ENCODE data around the gene TTC28. TPM values are rescaled to one million over a fixed set of nuclear protein-coding genes. Genes with fewer than 3 reads are reported as not detected.
"Not testable (repeated sequence)": the region's sequence is repeated elsewhere in the genome, so short reads cannot be mapped to it uniquely, and the experiment has no call there.

The TTC28 gene
- total RNA-seq, 1 experiment from 2014 or later = 0.12 TPM

- Histone ChIP-seq H3K79me2 (ENCODE audit: insufficient read depth, low read length) (no peaks in the 10 kb centered on the region), H3K4me3 (replicated peaks in 1 of 2; ENCODE audit: low read depth in 1 of 2, low read length in 2 of 2) (no peak overlapping the region), H3K9me2 (ENCODE audit: insufficient read depth) (no peaks in the 10 kb centered on the region), H3K9me3 (ENCODE audit: control insufficient read depth in 1 of 2, insufficient read depth in 1 of 2, low read depth in 1 of 2, low read length in 2 of 2) (no peaks in the 10 kb centered on the region), H4K20me1 (ENCODE audit: insufficient read depth) (no peaks in the 10 kb centered on the region; the same call in 1 of the 2 replicates), H3K9ac (ENCODE audit: low read length) (no peak overlapping the region), H3K4me2 (ENCODE audit: low read length) (no peak overlapping the region), H3K36me3 (ENCODE audit: control insufficient read depth in 1 of 2, insufficient read depth in 2 of 2, low read length in 2 of 2) (no peaks in the 10 kb centered on the region), H3K27me3 (ENCODE audit: insufficient read depth, low read length) (peaks cover 27% of the 10 kb centered on the region), H2AFZ (ENCODE audit: low read depth, low read length, poor library complexity, severe bottlenecking) (no peak overlapping the region), H3K4me1 (ENCODE audit: control insufficient read depth in 1 of 2, insufficient read depth in 2 of 2, low read length in 2 of 2) (no peaks in the 10 kb centered on the region), H3K27ac (ENCODE audit: low read depth, low read length) (no peak overlapping the region)
- ChIA-PET RAD21 (ENCODE audit: low non-redundant PET in 1 of 2, low total read pairs in 2 of 2, uncharacterized antibody in 2 of 2, unreplicated experiment in 2 of 2) (no interaction called here), POLR2A (no interaction called here), CTCF (no interaction called here)
- no peak for ATAC-seq
- no peak for DNase-seq (ENCODE audit: low read depth, low spot score)
- no peak for TF ChIP-seq YY1 (IDR thresholded peaks at IDR 0.05; ENCODE audit: extremely low read depth, insufficient replicate concordance, low read depth, low read length)
- TF ChIP-seq ZFX (IDR thresholded peaks at IDR 0.05) = no peak
- TF ChIP-seq ZBTB33 (IDR thresholded peaks at IDR 0.05; ENCODE audit: extremely low read depth, insufficient replicate concordance, low read length) = no peak
- no peak for TF ChIP-seq SP1 (IDR thresholded peaks at IDR 0.05; ENCODE audit: low read depth)
- TF ChIP-seq, protein P1, sequence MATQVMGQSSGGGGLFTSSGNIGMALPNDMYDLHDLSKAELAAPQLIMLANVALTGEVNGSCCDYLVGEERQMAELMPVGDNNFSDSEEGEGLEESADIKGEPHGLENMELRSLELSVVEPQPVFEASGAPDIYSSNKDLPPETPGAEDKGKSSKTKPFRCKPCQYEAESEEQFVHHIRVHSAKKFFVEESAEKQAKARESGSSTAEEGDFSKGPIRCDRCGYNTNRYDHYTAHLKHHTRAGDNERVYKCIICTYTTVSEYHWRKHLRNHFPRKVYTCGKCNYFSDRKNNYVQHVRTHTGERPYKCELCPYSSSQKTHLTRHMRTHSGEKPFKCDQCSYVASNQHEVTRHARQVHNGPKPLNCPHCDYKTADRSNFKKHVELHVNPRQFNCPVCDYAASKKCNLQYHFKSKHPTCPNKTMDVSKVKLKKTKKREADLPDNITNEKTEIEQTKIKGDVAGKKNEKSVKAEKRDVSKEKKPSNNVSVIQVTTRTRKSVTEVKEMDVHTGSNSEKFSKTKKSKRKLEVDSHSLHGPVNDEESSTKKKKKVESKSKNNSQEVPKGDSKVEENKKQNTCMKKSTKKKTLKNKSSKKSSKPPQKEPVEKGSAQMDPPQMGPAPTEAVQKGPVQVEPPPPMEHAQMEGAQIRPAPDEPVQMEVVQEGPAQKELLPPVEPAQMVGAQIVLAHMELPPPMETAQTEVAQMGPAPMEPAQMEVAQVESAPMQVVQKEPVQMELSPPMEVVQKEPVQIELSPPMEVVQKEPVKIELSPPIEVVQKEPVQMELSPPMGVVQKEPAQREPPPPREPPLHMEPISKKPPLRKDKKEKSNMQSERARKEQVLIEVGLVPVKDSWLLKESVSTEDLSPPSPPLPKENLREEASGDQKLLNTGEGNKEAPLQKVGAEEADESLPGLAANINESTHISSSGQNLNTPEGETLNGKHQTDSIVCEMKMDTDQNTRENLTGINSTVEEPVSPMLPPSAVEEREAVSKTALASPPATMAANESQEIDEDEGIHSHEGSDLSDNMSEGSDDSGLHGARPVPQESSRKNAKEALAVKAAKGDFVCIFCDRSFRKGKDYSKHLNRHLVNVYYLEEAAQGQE (IDR thresholded peaks at IDR 0.05; ENCODE audit: low read depth) = no peak
- TF ChIP-seq CEBPB (IDR thresholded peaks at IDR 0.05; ENCODE audit: low read depth) = no peak
- TF ChIP-seq, protein P2, sequence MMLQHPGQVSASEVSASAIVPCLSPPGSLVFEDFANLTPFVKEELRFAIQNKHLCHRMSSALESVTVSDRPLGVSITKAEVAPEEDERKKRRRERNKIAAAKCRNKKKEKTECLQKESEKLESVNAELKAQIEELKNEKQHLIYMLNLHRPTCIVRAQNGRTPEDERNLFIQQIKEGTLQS (IDR thresholded peaks at IDR 0.05) = no peak
- TF ChIP-seq, protein P3, sequence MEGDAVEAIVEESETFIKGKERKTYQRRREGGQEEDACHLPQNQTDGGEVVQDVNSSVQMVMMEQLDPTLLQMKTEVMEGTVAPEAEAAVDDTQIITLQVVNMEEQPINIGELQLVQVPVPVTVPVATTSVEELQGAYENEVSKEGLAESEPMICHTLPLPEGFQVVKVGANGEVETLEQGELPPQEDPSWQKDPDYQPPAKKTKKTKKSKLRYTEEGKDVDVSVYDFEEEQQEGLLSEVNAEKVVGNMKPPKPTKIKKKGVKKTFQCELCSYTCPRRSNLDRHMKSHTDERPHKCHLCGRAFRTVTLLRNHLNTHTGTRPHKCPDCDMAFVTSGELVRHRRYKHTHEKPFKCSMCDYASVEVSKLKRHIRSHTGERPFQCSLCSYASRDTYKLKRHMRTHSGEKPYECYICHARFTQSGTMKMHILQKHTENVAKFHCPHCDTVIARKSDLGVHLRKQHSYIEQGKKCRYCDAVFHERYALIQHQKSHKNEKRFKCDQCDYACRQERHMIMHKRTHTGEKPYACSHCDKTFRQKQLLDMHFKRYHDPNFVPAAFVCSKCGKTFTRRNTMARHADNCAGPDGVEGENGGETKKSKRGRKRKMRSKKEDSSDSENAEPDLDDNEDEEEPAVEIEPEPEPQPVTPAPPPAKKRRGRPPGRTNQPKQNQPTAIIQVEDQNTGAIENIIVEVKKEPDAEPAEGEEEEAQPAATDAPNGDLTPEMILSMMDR (IDR thresholded peaks at IDR 0.05 in 2 of 3, conservative IDR thresholded peaks at IDR 0.05 in 1 of 3; ENCODE audit: borderline replicate concordance in 1 of 3, insufficient read depth in 1 of 3, low read depth in 2 of 3, low read length in 2 of 3) = no peak
- no peak for TF ChIP-seq POLR2A (IDR thresholded peaks at IDR 0.05; ENCODE audit: borderline replicate concordance, extremely low read depth, insufficient read depth, insufficient read length)
- TF ChIP-seq EZH2 (IDR thresholded peaks at IDR 0.05) = no peak
- no peak for TF ChIP-seq ELF1 (IDR thresholded peaks at IDR 0.05; ENCODE audit: borderline replicate concordance, low read depth)
- TF ChIP-seq EZH2phosphoT487 (IDR thresholded peaks at IDR 0.05; ENCODE audit: borderline replicate concordance) = no peak
- TF ChIP-seq RAD21 (IDR thresholded peaks at IDR 0.05; ENCODE audit: low read depth) = no peak
- no peak for TF ChIP-seq TCF7L2 (IDR thresholded peaks at IDR 0.05; ENCODE audit: borderline replicate concordance, extremely low read depth, insufficient read depth, insufficient read length)
- intact Hi-C loops (cut with micrococcal nuclease) = no loop called here
- BruUV-seq (replicated peaks) = no TSS peak
Observed at GRCh38 chr22:28198692-28199091, 480.9 kb downstream of the TTC28 start.

DNA sequence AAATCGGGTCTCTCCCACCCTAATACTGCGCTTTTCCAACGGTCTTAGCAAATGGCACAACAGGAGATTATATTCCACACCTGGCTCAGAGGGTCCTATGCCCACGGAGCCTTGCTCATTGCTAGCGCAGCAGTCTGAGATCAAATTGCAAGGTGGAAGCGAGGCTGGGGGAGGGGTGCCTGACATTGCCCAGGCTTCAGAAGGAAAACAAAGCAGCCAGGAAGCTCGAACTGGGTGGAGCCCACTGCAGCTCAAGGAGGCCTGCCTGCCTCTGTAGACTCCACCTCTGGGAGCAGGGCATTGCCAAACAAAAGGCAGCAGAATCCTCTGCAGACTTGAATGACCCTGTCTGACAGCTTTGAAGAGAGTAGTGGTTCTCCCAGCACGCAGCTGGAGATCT lies 488.1 kb downstream of the TTC28 start:
- ATAC-seq; POLR2A ChIA-PET; H3K36me3 ChIP-seq (ENCODE audit: control insufficient read depth in 1 of 2, insufficient read depth in 2 of 2, low read length in 2 of 2); H3K9me2 ChIP-seq (ENCODE audit: insufficient read depth); intact Hi-C loops (cut with micrococcal nuclease); H3K27ac ChIP-seq (ENCODE audit: low read depth, low read length); H3K9me3 ChIP-seq (ENCODE audit: control insufficient read depth in 1 of 2, insufficient read depth in 1 of 2, low read depth in 1 of 2, low read length in 2 of 2); H4K20me1 ChIP-seq (ENCODE audit: insufficient read depth); RAD21 ChIA-PET (ENCODE audit: low non-redundant PET in 1 of 2, low total read pairs in 2 of 2, uncharacterized antibody in 2 of 2, unreplicated experiment in 2 of 2); H3K4me1 ChIP-seq (ENCODE audit: control insufficient read depth in 1 of 2, insufficient read depth in 2 of 2, low read length in 2 of 2); H3K79me2 ChIP-seq (ENCODE audit: insufficient read depth, low read length); DNase-seq (ENCODE audit: low read depth, low spot score); CTCF ChIA-PET; BruUV-seq (replicated peaks); H3K4me2 ChIP-seq (ENCODE audit: low read length); H3K9ac ChIP-seq (ENCODE audit: low read length); H2AFZ ChIP-seq (ENCODE audit: low read depth, low read length, poor library complexity, severe bottlenecking); H3K4me3 ChIP-seq (replicated peaks in 1 of 2; ENCODE audit: low read depth in 1 of 2, low read length in 2 of 2): not testable (repeated sequence)
- peaks cover 34% of the 10 kb centered on the region for H3K27me3 ChIP-seq (ENCODE audit: insufficient read depth, low read length)
